ENCODE measurements around the gene MPG. TPM values are rescaled to one million over a fixed set of nuclear protein-coding genes. Genes with fewer than 3 reads are reported as not detected.

The MPG gene
- total RNA-seq, 1 donor from 2014 or later, result 78.6 TPM

- H3K27me3 Mint-ChIP-seq (ENCODE audit: low read depth), result no peaks in the 10 kb centered on the region
- peaks cover 13% of the 10 kb centered on the region for H3K4me1 Mint-ChIP-seq (ENCODE audit: low read depth)
- peaks cover 27% of the 10 kb centered on the region for H3K36me3 Mint-ChIP-seq (ENCODE audit: low read depth)
- H3K9me3 Mint-ChIP-seq, result no peaks in the 10 kb centered on the region
- peak overlapping the region; percentile 24 for H3K4me3 Mint-ChIP-seq (ENCODE audit: low read depth)
- no peak overlapping the region for H3K27ac Mint-ChIP-seq
- DNase-seq (ENCODE audit: low spot score), result no peak
- intact Hi-C loops (cut with micrococcal nuclease), result no loop called here
Measured at GRCh38 chr16:56231-56927, 21.6 kb upstream of the MPG start.

- DNase-seq (ENCODE audit: low spot score), result no peak
- Mint-ChIP-seq H3K4me3 (ENCODE audit: low read depth) (no peak overlapping the region), H3K27me3 (ENCODE audit: low read depth) (no peaks in the 10 kb centered on the region), H3K9me3 (no peaks in the 10 kb centered on the region), H3K4me1 (ENCODE audit: low read depth) (peaks cover 10% of the 10 kb centered on the region), H3K36me3 (ENCODE audit: low read depth) (peaks cover 20% of the 10 kb centered on the region), H3K27ac (no peak overlapping the region)
- intact Hi-C loops (cut with micrococcal nuclease), result no loop called here
Measured at GRCh38 chr16:57711-58110, 20.3 kb upstream of the MPG start.

DNA sequence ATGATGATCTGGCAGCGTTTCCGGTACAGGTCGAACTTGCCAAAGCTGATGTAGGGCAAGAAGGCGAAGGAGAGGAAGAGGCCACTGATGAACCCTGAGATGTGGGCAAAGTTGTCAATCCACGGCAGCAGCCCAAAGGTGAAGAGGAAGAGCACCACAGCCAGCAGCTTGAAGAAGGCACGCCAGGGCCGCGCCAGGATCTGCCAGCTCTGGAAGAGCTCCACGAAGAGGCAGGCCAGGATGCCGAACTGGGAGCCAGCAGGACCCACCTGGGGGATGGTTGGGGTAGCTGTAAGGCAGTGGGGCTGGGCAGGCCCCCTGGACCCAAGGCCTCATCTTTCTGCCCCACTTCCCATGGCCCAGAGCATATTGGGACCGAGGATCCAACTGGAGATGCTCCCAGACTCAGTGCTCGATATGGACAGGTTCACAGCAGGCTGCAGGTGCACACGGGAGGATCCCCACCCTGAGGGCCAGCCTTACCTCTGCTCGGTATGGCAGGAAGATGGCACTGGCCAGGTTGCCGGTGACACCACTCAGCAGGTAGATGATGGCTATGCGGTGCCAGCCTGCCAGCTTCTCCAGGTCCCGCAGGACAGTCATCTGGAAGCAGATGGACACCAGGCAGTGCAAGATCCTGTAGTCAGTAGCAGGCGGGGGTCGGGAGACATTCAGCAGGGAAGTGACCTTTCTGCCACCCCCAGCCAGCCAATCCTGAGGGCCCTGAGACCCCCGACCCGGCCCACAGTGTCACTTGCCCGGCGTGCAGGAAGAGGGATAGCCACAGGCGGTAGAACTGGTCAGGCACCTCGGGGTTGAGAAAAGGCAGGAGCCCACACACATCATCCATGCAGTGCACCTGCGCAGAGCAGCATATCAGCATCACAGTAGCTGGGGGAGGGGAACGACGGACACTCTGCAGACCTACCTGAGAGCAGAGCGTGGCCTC is 19.3 kb upstream of the MPG start:
- no peaks in the 10 kb centered on the region for H3K27me3 Mint-ChIP-seq (ENCODE audit: low read depth)
- no peak for DNase-seq (ENCODE audit: low spot score)
- H3K9me3 Mint-ChIP-seq, result no peaks in the 10 kb centered on the region
- intact Hi-C loops (cut with micrococcal nuclease), result no loop called here
- H3K4me1 Mint-ChIP-seq (ENCODE audit: low read depth), result peaks cover 9% of the 10 kb centered on the region
- no peak overlapping the region for H3K4me3 Mint-ChIP-seq (ENCODE audit: low read depth)
- H3K27ac Mint-ChIP-seq, result no peak overlapping the region
- peaks cover 16% of the 10 kb centered on the region for H3K36me3 Mint-ChIP-seq (ENCODE audit: low read depth)

GRCh38 chr16:59440-60059 is 18.5 kb upstream of the MPG start:
- Mint-ChIP-seq H3K4me3 (ENCODE audit: low read depth) (no peak overlapping the region), H3K36me3 (ENCODE audit: low read depth) (peaks cover 16% of the 10 kb centered on the region), H3K9me3 (no peaks in the 10 kb centered on the region), H3K27me3 (ENCODE audit: low read depth) (no peaks in the 10 kb centered on the region), H3K4me1 (ENCODE audit: low read depth) (peaks cover 6% of the 10 kb centered on the region), H3K27ac (no peak overlapping the region)
- no peak for DNase-seq (ENCODE audit: low spot score)
- intact Hi-C loops (cut with micrococcal nuclease), result no loop called here

GRCh38 chr16:60166-60565 is 17.9 kb upstream of the MPG start:
- H3K27me3 Mint-ChIP-seq (ENCODE audit: low read depth), result no peaks in the 10 kb centered on the region
- peaks cover 4% of the 10 kb centered on the region for H3K4me1 Mint-ChIP-seq (ENCODE audit: low read depth)
- H3K36me3 Mint-ChIP-seq (ENCODE audit: low read depth), result peaks cover 16% of the 10 kb centered on the region
- H3K9me3 Mint-ChIP-seq, result no peaks in the 10 kb centered on the region
- no peak for DNase-seq (ENCODE audit: low spot score)
- H3K4me3 Mint-ChIP-seq (ENCODE audit: low read depth), result no peak overlapping the region
- intact Hi-C loops (cut with micrococcal nuclease), result no loop called here
- H3K27ac Mint-ChIP-seq, result no peak overlapping the region

- H3K4me1 Mint-ChIP-seq (ENCODE audit: low read depth), result peaks cover 7% of the 10 kb centered on the region
- H3K4me3 Mint-ChIP-seq (ENCODE audit: low read depth), result no peak overlapping the region
Measured at GRCh38 chr16:60929-61878, 16.8 kb upstream of the MPG start.

GRCh38 chr16:61879-62281 is 16.1 kb upstream of the MPG start:
- Mint-ChIP-seq H3K27ac (no peak overlapping the region), H3K9me3 (no peaks in the 10 kb centered on the region), H3K36me3 (ENCODE audit: low read depth) (peaks cover 10% of the 10 kb centered on the region), H3K4me3 (ENCODE audit: low read depth) (no peak overlapping the region), H3K4me1 (ENCODE audit: low read depth) (peaks cover 7% of the 10 kb centered on the region), H3K27me3 (ENCODE audit: low read depth) (no peaks in the 10 kb centered on the region)
- DNase-seq (ENCODE audit: low spot score), result no peak
- intact Hi-C loops (cut with micrococcal nuclease), result no loop called here

More at GRCh38 chr16:60929-61878, 16.8 kb upstream of the MPG start:
- Mint-ChIP-seq H3K9me3 (no peaks in the 10 kb centered on the region), H3K36me3 (ENCODE audit: low read depth) (peaks cover 13% of the 10 kb centered on the region), H3K27me3 (ENCODE audit: low read depth) (no peaks in the 10 kb centered on the region), H3K27ac (no peak overlapping the region)
- intact Hi-C loops (cut with micrococcal nuclease), result no loop called here
- no peak for DNase-seq (ENCODE audit: low spot score)

DNA sequence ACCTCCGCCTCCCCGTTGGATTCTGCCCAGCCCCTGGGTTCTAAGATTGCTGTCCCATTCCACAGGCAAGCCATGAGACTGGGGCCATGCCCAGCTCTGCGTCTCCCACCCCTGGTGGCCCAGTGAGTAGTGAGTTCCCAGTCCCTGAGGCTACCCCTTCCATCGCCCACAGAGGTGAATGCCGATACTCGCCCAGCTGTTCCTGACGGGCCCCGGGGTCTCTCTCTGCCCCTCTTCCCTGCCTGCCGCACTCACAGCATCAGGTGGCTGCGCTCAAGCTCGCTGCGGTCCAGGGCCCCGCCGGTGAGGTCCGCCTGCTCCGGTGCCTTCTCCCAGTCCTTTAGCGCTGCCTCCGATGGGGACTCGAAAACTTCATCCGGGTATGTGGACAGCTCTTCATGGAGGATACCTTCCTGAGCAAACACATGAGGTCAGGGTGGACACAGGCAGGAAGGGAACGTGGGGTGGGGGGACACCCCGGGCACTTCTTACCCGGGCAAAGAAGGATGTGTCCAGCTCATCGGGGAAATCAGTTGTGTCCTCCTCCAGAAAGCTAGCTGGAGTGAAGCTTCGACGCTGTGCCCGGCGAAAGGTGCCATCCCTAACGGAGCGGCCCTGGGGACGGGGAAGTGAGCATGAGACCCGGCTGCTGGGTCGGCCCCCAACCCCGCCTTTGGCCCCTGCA is 15.6 kb upstream of the MPG start:
- intact Hi-C loops (cut with micrococcal nuclease), result no loop called here
- H3K4me1 Mint-ChIP-seq (ENCODE audit: low read depth), result peaks cover 7% of the 10 kb centered on the region
- DNase-seq (ENCODE audit: low spot score), result no peak
- H3K27ac Mint-ChIP-seq, result no peak overlapping the region
- H3K27me3 Mint-ChIP-seq (ENCODE audit: low read depth), result peaks cover 3% of the 10 kb centered on the region
- no peak overlapping the region for H3K4me3 Mint-ChIP-seq (ENCODE audit: low read depth)
- no peaks in the 10 kb centered on the region for H3K9me3 Mint-ChIP-seq
- peaks cover 8% of the 10 kb centered on the region for H3K36me3 Mint-ChIP-seq (ENCODE audit: low read depth)

DNA sequence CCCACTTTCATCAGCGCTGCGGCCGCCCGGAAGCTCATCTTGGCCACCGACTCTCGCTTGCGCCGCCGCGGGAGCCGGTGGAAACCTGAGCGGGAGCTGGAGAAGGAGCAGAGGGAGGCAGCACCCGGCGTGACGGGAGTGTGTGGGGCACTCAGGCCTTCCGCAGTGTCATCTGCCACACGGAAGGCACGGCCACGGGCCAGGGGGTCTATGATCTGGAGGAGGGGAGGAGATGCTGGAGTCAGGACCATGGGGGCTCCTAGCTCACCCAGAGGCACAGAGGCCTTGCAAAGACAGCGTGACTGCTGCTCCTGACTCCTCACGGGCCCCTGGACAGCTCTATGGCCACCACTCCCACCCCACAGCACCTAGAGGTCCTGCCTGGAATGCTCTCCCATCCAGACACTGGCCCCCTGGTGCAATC is 15.0 kb upstream of the MPG start:
- Mint-ChIP-seq H3K9me3 (no peaks in the 10 kb centered on the region), H3K36me3 (ENCODE audit: low read depth) (peaks cover 4% of the 10 kb centered on the region), H3K4me1 (ENCODE audit: low read depth) (peaks cover 7% of the 10 kb centered on the region), H3K4me3 (ENCODE audit: low read depth) (no peak overlapping the region), H3K27ac (no peak overlapping the region), H3K27me3 (ENCODE audit: low read depth) (peaks cover 7% of the 10 kb centered on the region)
- intact Hi-C loops (cut with micrococcal nuclease), result no loop called here
- DNase-seq (ENCODE audit: low spot score), result no peak

DNA sequence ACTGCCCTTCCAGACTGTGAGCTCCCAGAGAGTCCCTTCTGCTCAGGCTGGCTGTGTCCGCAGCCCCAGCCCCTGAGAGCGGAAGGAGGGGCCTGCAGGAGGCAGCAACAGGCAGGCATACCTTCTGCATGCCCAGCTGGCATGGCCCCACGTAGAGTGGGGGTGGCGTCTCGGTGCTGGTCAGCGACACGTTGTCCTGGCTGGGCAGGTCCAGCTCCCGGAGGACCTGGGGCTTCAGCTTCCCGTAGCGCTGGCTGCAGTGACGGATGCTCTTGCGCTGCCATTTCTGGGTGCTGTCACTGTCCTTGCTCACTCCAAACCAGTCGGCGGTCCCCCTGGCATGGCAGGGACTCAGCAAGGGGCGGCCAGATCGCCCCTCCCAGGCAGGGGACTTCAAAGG is 14.6 kb upstream of the MPG start:
- intact Hi-C loops (cut with micrococcal nuclease), result no loop called here
- H3K36me3 Mint-ChIP-seq (ENCODE audit: low read depth), result no peaks in the 10 kb centered on the region
- no peaks in the 10 kb centered on the region for H3K9me3 Mint-ChIP-seq
- H3K27ac Mint-ChIP-seq, result no peak overlapping the region
- DNase-seq (ENCODE audit: low spot score), result no peak
- peaks cover 7% of the 10 kb centered on the region for H3K27me3 Mint-ChIP-seq (ENCODE audit: low read depth)
- H3K4me3 Mint-ChIP-seq (ENCODE audit: low read depth), result no peak overlapping the region
- peaks cover 7% of the 10 kb centered on the region for H3K4me1 Mint-ChIP-seq (ENCODE audit: low read depth)

- Mint-ChIP-seq H3K27me3 (ENCODE audit: low read depth) (peaks cover 7% of the 10 kb centered on the region), H3K4me3 (ENCODE audit: low read depth) (no peak overlapping the region), H3K4me1 (ENCODE audit: low read depth) (peaks cover 7% of the 10 kb centered on the region), H3K36me3 (ENCODE audit: low read depth) (no peaks in the 10 kb centered on the region), H3K27ac (no peak overlapping the region), H3K9me3 (no peaks in the 10 kb centered on the region)
- DNase-seq (ENCODE audit: low spot score), result no peak
- intact Hi-C loops (cut with micrococcal nuclease), result no loop called here
Measured at GRCh38 chr16:63998-64913, 13.8 kb upstream of the MPG start.

Measured in activated T-helper 2 cell treated with anti-CD3 and anti-CD28 coated beads, Interferon-gamma antibody, Interleukin-2, Interleukin-4, amounts not matched to agents 10 μg/mL and 5 μg/mL and 100 μg/mL, durations not matched to agents 14 hours and 24 hours and 36 hours (primary cell).